GM23338 (cell line): ENCODE results near the gene PRELP. TPM values are rescaled to one million over a fixed set of nuclear protein-coding genes. Genes with fewer than 3 reads are reported as not detected.

Experiments
- ATAC-seq: fragments of 200-7000 bp; cut with Tn5 transposase; 3 replicates; pipeline ENCODE4 v1.9.1; 2020
- DNase-seq: peaks from one replicate; pipeline ENCODE4 v3.0.0-alpha.2; 2015; ENCODE audit warnings: low spot score
- H2AFZ ChIP-seq: fragments of 200-600 bp; sonication (generic); 2 replicates; pipeline ENCODE4 v1.8.0; 2016; ENCODE audit warnings: antibody characterized with exemption, mild to moderate bottlenecking, moderate library complexity
- H3F3A ChIP-seq: fragments of 200-600 bp; sonication (generic); replicated peaks from 2 replicates; pipeline ENCODE4 v1.8.0; 2017; ENCODE audit warnings: antibody characterized with exemption, mixed run types, low read depth
- H3K27ac ChIP-seq: fragments of 200-600 bp; sonication (generic); 2 replicates; pipeline ENCODE4 v1.6.1; 2016; ENCODE audit warnings: low read depth
- H3K27me3 ChIP-seq: fragments of 200-600 bp; sonication (generic); 2 replicates; pipeline ENCODE4 v1.8.0; 2016; ENCODE audit warnings: mild to moderate bottlenecking, mixed run types, moderate library complexity; ENCODE audit not compliant: insufficient read depth
- H3K36me3 ChIP-seq: fragments of 200-600 bp; sonication (generic); 2 replicates; pipeline ENCODE4 v1.8.0; 2016; ENCODE audit warnings: mild to moderate bottlenecking; ENCODE audit not compliant: insufficient read depth
- H3K4me1 ChIP-seq: fragments of 200-600 bp; sonication (generic); 2 replicates; pipeline ENCODE4 v1.8.0; 2016; ENCODE audit warnings: mild to moderate bottlenecking, moderate library complexity; ENCODE audit not compliant: insufficient read depth
- H3K4me2 ChIP-seq: fragments of 200-600 bp; sonication (generic); 2 replicates; pipeline ENCODE4 v1.7.1; 2017; ENCODE audit warnings: mixed run types
- H3K4me3 ChIP-seq: fragments of 200-600 bp; sonication (generic); 2 replicates; pipeline ENCODE4 v1.6.1; 2016; ENCODE audit warnings: mixed run types
- H3K79me2 ChIP-seq: fragments of 200-600 bp; sonication (generic); replicated peaks from 2 replicates; pipeline ENCODE4 v1.8.0; 2017; ENCODE audit warnings: mild to moderate bottlenecking; ENCODE audit not compliant: insufficient read depth
- H3K9me2 ChIP-seq: fragments of 200-600 bp; sonication (generic); 2 replicates; pipeline ENCODE4 v1.8.0; 2017; ENCODE audit not compliant: insufficient read depth
- H4K20me1 ChIP-seq: fragments of 200-600 bp; sonication (generic); replicated peaks from 2 replicates; pipeline ENCODE4 v1.8.0; 2017; ENCODE audit warnings: mild to moderate bottlenecking; ENCODE audit not compliant: insufficient read depth
- H3K27ac Mint-ChIP-seq: 2 replicates; pipeline ENCODE4 v1.8.0; 2020; ENCODE audit warnings: inconsistent platforms, mild to moderate bottlenecking, moderate library complexity, mixed read lengths
- H3K27me3 Mint-ChIP-seq: 3 replicates; pipeline ENCODE4 v1.8.0; 2022; ENCODE audit warnings: low read depth, mild to moderate bottlenecking, moderate library complexity, mixed read lengths, inconsistent platforms; ENCODE audit not compliant: insufficient read depth, poor library complexity
- H3K36me3 Mint-ChIP-seq: 3 replicates; pipeline ENCODE4 v1.8.0; 2021; ENCODE audit warnings: low read depth, mild to moderate bottlenecking, inconsistent platforms, moderate library complexity, mixed read lengths
- H3K4me1 Mint-ChIP-seq: 3 replicates; pipeline ENCODE4 v1.8.0; 2020; ENCODE audit warnings: mild to moderate bottlenecking, inconsistent platforms, mixed read lengths
- H3K4me3 Mint-ChIP-seq: 3 replicates; pipeline ENCODE4 v1.8.0; 2021; ENCODE audit warnings: moderate library complexity, mild to moderate bottlenecking, inconsistent platforms, mixed read lengths
- H3K9me3 Mint-ChIP-seq: 3 replicates; pipeline ENCODE4 v1.8.0; 2020; ENCODE audit warnings: moderate library complexity, mild to moderate bottlenecking, inconsistent platforms, mixed read lengths
- EZH2phosphoT487 ChIP-seq: fragments of 200-600 bp; sonication (generic); IDR thresholded peaks from one replicate; pipeline ENCODE4 v1.8.1; 2018; ENCODE audit warnings: antibody characterized with exemption; ENCODE audit not compliant: unreplicated experiment
- NANOG ChIP-seq: IDR thresholded peaks from 2 replicates; pipeline ENCODE4 v1.6.1; 2016; ENCODE audit warnings: antibody characterized with exemption, borderline replicate concordance
- POLR2AphosphoS5 ChIP-seq: IDR thresholded peaks from 2 replicates; pipeline ENCODE4 v1.6.1; 2016; ENCODE audit warnings: antibody characterized with exemption, low read depth
- STAT1 ChIP-seq: IDR thresholded peaks from one replicate; pipeline ENCODE4 v1.6.1; 2016; ENCODE audit warnings: antibody characterized with exemption; ENCODE audit not compliant: unreplicated experiment
- ZNF114 ChIP-seq: fragments of 250-450 bp; sonication (Bioruptor Pico); IDR thresholded peaks from 2 replicates; pipeline ENCODE4 v1.5.0; 2020; ENCODE audit warnings: mild to moderate bottlenecking, moderate library complexity
- polyA plus RNA-seq: library from polyadenylated mRNA; unstranded; fragments of >200 nt; fragmentation: Nextera tagmentation; extraction: Ambion mirVana; gene quantifications from 2 replicates; pipeline ENCODE4 v1.2.1, GENCODE V29; 2016
- total RNA-seq: library from RNA; depleted of rRNA; stranded (reverse); fragments of >200 nt; shearing (Covaris generic); gene quantifications from 2 replicates; pipeline ENCODE4 v1.2.3, GENCODE V29; 2014
- TF ChIP-seq, protein P1 (sequence below): IDR thresholded peaks from one replicate; pipeline ENCODE4 v1.6.1; 2018; ENCODE audit warnings: antibody characterized with exemption; ENCODE audit not compliant: unreplicated experiment
- TF ChIP-seq, protein P2 (sequence below): fragments of 250-450 bp; sonication (Bioruptor Pico); IDR thresholded peaks from 2 replicates; pipeline ENCODE4 v1.5.0; 2020; ENCODE audit warnings: mild to moderate bottlenecking, moderate library complexity
- TF ChIP-seq, protein P3 (sequence below), 2 experiments: fragments of 200-600 bp in 1 of 2; sonication (generic) in 1 of 2; conservative IDR thresholded peaks; 2 replicates each; pipeline versions ENCODE4 v1.5.1 to v1.6.1; 2016 to 2017; ENCODE audit warnings: antibody characterized with exemption in 2 of 2, low read depth in 2 of 2, mild to moderate bottlenecking in 2 of 2, moderate library complexity in 1 of 2

PRELP gene
- total and polyA plus RNA-seq, 2 experiments from 2014 or later, result 0.03 TPM

DNA sequence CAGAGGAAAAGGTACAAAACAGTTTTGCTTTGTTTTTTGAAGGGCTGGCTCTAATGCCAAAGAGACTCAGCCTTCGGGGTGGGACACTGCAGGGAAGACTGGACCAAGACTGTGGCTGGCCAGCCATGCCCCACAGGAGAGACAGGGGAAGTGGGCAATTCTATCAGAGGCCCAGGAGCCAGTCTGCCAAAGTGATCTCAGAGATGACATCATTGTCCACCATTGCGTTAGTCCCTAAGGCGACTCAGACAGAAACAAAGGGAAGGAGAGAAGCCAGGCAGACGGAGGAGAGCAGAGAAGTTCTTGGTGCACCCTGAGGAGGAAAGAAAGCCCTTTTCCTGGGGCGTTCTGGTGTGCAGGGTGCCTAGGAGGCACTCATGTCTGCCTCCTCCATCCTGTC is 44.7 kb downstream of the PRELP start (continued):
- TF ChIP-seq, protein P1, sequence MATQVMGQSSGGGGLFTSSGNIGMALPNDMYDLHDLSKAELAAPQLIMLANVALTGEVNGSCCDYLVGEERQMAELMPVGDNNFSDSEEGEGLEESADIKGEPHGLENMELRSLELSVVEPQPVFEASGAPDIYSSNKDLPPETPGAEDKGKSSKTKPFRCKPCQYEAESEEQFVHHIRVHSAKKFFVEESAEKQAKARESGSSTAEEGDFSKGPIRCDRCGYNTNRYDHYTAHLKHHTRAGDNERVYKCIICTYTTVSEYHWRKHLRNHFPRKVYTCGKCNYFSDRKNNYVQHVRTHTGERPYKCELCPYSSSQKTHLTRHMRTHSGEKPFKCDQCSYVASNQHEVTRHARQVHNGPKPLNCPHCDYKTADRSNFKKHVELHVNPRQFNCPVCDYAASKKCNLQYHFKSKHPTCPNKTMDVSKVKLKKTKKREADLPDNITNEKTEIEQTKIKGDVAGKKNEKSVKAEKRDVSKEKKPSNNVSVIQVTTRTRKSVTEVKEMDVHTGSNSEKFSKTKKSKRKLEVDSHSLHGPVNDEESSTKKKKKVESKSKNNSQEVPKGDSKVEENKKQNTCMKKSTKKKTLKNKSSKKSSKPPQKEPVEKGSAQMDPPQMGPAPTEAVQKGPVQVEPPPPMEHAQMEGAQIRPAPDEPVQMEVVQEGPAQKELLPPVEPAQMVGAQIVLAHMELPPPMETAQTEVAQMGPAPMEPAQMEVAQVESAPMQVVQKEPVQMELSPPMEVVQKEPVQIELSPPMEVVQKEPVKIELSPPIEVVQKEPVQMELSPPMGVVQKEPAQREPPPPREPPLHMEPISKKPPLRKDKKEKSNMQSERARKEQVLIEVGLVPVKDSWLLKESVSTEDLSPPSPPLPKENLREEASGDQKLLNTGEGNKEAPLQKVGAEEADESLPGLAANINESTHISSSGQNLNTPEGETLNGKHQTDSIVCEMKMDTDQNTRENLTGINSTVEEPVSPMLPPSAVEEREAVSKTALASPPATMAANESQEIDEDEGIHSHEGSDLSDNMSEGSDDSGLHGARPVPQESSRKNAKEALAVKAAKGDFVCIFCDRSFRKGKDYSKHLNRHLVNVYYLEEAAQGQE, result no peak

DNA sequence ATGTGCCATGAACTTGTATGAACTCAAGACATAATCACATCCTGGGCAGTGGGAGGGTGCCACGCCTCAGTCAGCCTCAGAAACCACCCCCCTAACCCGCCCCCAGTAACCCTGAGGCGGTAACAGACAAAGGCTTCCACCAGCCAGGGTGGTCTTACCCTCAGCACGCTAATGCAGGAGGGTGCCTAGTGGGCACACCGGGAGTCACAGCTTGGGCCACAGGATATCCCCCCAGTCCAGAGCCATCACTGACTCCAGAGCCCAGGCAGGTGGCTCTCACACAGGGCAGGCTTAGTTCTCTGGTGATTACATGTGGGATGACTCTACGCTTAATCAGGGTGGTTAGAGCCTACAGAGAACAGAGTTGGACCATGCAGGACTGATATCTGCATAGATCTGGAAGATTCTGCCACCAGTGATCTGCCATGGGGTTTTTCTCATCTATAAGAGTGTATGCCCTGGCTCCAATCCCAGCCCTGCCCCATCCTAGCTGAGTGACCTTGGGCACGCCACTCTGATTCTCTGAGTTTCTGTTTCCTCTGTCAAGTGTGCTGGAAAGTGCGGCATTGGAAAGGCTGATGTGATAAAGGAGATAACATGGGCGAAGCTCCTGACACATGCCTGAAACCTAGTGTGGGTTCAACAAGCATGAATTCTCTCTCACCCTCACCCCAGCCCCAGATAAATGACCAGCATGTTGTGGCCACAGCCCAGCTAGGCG is 45.6 kb downstream of the PRELP start:
- H3K27ac Mint-ChIP-seq, result no peak overlapping the region
- peaks cover 56% of the 10 kb centered on the region for H3K27me3 ChIP-seq
- no peak overlapping the region for H2AFZ ChIP-seq
- no peak for ATAC-seq
- H4K20me1 ChIP-seq, result no peaks in the 10 kb centered on the region
- H3K36me3 ChIP-seq, result no peaks in the 10 kb centered on the region
- H3K36me3 Mint-ChIP-seq, result no peaks in the 10 kb centered on the region
- no peak for DNase-seq
- H3K27ac ChIP-seq, result no peak overlapping the region
- H3K9me2 ChIP-seq, result no peaks in the 10 kb centered on the region
- peaks cover 61% of the 10 kb centered on the region for H3K27me3 Mint-ChIP-seq
- H3K79me2 ChIP-seq, result no peaks in the 10 kb centered on the region
- peaks cover 63% of the 10 kb centered on the region for H3K4me1 Mint-ChIP-seq
- peak overlapping the region; percentile 67; the same call in 1 of the 2 replicates for H3K4me2 ChIP-seq
- no peaks in the 10 kb centered on the region; the same call in 2 of the 3 replicates for H3K9me3 Mint-ChIP-seq
- peaks cover 60% of the 10 kb centered on the region for H3K4me1 ChIP-seq
- no peak overlapping the region for H3K4me3 Mint-ChIP-seq
- H3K4me3 ChIP-seq, result no peak overlapping the region
- H3F3A ChIP-seq, result no peaks in the 10 kb centered on the region
- TF ChIP-seq, protein P1, result no peak
- TF ChIP-seq, protein P2, sequence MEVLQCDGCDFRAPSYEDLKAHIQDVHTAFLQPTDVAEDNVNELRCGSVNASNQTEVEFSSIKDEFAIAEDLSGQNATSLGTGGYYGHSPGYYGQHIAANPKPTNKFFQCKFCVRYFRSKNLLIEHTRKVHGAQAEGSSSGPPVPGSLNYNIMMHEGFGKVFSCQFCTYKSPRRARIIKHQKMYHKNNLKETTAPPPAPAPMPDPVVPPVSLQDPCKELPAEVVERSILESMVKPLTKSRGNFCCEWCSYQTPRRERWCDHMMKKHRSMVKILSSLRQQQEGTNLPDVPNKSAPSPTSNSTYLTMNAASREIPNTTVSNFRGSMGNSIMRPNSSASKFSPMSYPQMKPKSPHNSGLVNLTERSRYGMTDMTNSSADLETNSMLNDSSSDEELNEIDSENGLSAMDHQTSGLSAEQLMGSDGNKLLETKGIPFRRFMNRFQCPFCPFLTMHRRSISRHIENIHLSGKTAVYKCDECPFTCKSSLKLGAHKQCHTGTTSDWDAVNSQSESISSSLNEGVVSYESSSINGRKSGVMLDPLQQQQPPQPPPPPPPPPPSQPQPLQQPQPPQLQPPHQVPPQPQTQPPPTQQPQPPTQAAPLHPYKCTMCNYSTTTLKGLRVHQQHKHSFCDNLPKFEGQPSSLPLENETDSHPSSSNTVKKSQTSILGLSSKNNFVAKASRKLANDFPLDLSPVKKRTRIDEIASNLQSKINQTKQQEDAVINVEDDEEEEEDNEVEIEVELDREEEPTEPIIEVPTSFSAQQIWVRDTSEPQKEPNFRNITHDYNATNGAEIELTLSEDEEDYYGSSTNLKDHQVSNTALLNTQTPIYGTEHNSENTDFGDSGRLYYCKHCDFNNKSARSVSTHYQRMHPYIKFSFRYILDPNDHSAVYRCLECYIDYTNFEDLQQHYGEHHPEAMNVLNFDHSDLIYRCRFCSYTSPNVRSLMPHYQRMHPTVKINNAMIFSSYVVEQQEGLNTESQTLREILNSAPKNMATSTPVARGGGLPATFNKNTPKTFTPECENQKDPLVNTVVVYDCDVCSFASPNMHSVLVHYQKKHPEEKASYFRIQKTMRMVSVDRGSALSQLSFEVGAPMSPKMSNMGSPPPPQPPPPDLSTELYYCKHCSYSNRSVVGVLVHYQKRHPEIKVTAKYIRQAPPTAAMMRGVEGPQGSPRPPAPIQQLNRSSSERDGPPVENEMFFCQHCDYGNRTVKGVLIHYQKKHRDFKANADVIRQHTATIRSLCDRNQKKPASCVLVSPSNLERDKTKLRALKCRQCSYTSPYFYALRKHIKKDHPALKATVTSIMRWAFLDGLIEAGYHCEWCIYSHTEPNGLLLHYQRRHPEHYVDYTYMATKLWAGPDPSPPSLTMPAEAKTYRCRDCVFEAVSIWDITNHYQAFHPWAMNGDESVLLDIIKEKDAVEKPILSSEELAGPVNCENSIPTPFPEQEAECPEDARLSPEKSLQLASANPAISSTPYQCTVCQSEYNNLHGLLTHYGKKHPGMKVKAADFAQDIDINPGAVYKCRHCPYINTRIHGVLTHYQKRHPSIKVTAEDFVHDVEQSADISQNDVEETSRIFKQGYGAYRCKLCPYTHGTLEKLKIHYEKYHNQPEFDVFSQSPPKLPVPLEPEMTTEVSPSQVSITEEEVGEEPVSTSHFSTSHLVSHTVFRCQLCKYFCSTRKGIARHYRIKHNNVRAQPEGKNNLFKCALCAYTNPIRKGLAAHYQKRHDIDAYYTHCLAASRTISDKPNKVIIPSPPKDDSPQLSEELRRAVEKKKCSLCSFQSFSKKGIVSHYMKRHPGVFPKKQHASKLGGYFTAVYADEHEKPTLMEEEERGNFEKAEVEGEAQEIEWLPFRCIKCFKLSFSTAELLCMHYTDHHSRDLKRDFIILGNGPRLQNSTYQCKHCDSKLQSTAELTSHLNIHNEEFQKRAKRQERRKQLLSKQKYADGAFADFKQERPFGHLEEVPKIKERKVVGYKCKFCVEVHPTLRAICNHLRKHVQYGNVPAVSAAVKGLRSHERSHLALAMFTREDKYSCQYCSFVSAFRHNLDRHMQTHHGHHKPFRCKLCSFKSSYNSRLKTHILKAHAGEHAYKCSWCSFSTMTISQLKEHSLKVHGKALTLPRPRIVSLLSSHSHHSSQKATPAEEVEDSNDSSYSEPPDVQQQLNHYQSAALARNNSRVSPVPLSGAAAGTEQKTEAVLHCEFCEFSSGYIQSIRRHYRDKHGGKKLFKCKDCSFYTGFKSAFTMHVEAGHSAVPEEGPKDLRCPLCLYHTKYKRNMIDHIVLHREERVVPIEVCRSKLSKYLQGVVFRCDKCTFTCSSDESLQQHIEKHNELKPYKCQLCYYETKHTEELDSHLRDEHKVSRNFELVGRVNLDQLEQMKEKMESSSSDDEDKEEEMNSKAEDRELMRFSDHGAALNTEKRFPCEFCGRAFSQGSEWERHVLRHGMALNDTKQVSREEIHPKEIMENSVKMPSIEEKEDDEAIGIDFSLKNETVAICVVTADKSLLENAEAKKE (CRISPR knock-in tag), result no peak
- no peak for TF ChIP-seq ZNF114 (CRISPR knock-in tag)
- TF ChIP-seq POLR2AphosphoS5, result no peak
- TF ChIP-seq NANOG, result no peak
- TF ChIP-seq EZH2phosphoT487, result no peak
- TF ChIP-seq STAT1, result no peak
- TF ChIP-seq, protein P3, sequence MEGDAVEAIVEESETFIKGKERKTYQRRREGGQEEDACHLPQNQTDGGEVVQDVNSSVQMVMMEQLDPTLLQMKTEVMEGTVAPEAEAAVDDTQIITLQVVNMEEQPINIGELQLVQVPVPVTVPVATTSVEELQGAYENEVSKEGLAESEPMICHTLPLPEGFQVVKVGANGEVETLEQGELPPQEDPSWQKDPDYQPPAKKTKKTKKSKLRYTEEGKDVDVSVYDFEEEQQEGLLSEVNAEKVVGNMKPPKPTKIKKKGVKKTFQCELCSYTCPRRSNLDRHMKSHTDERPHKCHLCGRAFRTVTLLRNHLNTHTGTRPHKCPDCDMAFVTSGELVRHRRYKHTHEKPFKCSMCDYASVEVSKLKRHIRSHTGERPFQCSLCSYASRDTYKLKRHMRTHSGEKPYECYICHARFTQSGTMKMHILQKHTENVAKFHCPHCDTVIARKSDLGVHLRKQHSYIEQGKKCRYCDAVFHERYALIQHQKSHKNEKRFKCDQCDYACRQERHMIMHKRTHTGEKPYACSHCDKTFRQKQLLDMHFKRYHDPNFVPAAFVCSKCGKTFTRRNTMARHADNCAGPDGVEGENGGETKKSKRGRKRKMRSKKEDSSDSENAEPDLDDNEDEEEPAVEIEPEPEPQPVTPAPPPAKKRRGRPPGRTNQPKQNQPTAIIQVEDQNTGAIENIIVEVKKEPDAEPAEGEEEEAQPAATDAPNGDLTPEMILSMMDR (conservative IDR thresholded peaks at IDR 0.05; ENCODE audit: low read depth in 2 of 2), result no peak
